OCI-LY3 (cell line): ENCODE results near the gene KCNIP1.

Experiments
- EZH2phosphoT487 ChIP-seq: fragments of 200-600 bp; shearing (Covaris generic); IDR thresholded peaks from 2 replicates; pipeline ENCODE4 v1.6.1; 2018; ENCODE audit warnings: antibody characterized with exemption, mixed run types, low read depth
- TF ChIP-seq, protein P1 (sequence below): fragments of 200-600, 300-600 bp; sonication (generic); IDR thresholded peaks from 2 replicates; pipeline ENCODE4 v1.5.1; 2014; ENCODE audit warnings: antibody characterized with exemption, low read length, low read depth

DNA sequence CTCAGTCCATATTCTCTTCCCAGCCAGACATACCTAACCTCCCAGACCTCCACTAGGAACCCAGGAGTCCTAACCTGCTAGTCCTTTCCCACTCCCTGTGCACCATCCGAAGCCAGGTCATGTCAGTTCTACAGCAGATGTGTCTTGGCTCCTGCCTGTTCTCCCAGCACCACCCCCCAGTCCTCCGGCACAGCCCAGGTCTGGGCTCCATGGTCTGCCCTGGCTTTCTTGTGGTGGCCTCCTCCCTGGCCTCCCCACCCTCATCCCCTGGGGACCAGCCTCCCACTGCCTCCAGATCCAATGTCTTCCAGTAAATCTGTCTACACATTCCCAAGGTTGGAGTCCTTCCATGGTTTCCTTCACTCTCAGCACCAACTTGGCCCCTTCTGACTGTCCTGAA is 20.0 kb downstream of the KCNIP1 start:
- TF ChIP-seq, protein P1, sequence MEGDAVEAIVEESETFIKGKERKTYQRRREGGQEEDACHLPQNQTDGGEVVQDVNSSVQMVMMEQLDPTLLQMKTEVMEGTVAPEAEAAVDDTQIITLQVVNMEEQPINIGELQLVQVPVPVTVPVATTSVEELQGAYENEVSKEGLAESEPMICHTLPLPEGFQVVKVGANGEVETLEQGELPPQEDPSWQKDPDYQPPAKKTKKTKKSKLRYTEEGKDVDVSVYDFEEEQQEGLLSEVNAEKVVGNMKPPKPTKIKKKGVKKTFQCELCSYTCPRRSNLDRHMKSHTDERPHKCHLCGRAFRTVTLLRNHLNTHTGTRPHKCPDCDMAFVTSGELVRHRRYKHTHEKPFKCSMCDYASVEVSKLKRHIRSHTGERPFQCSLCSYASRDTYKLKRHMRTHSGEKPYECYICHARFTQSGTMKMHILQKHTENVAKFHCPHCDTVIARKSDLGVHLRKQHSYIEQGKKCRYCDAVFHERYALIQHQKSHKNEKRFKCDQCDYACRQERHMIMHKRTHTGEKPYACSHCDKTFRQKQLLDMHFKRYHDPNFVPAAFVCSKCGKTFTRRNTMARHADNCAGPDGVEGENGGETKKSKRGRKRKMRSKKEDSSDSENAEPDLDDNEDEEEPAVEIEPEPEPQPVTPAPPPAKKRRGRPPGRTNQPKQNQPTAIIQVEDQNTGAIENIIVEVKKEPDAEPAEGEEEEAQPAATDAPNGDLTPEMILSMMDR: no peak
- no peak for TF ChIP-seq EZH2phosphoT487
